K562 (cell line): ENCODE measurements around the gene MRPL2. TPM values are rescaled to one million over a fixed set of nuclear protein-coding genes. Genes with fewer than 3 reads are reported as not detected.
A peak's percentile ranks its signal among the peaks of the same experiment; 100 is the strongest.

Source experiments
- ARID4B ChIP-seq: sonication (generic); formaldehyde crosslinking; IDR thresholded peaks from 2 replicates; pipeline ENCODE4 v1.8.0; 2022; ENCODE audit warnings: mild to moderate bottlenecking, missing genetic modification reagents
- CREB5 ChIP-seq: fragments of 250-450 bp; sonication (Bioruptor Pico); IDR thresholded peaks from 2 replicates; pipeline ENCODE4 v1.5.0; 2020; ENCODE audit warnings: mild to moderate bottlenecking
- NBN ChIP-seq: fragments of 450-650 bp; IDR thresholded peaks from 2 replicates; pipeline ENCODE4 v1.6.1; 2016; ENCODE audit warnings: low read depth, mild to moderate bottlenecking
- SAP30 ChIP-seq: fragments of 200-600 bp; sonication (generic); IDR thresholded peaks from 2 replicates; pipeline ENCODE4 v1.6.1; 2012; ENCODE audit warnings: borderline replicate concordance, low read depth, mild to moderate bottlenecking, moderate library complexity, low read length, control low read depth, inconsistent platforms; ENCODE audit not compliant: insufficient read depth, poor library complexity, severe bottlenecking
- THRA ChIP-seq: fragments of 450-650 bp; IDR thresholded peaks from 2 replicates; pipeline ENCODE4 v1.6.1; 2017; ENCODE audit warnings: mild to moderate bottlenecking, moderate library complexity
- ZBTB9 ChIP-seq: fragments of 450-650 bp; formaldehyde crosslinking; IDR thresholded peaks from 2 replicates; pipeline ENCODE4 v1.4.0; 2020; ENCODE audit warnings: mild to moderate bottlenecking, moderate library complexity
- ZNF407 ChIP-seq: fragments of 450-650 bp; IDR thresholded peaks from 2 replicates; pipeline ENCODE4 v1.6.1; 2016; ENCODE audit warnings: low read depth
- polyA plus RNA-seq, 8 experiments: library from polyadenylated mRNA; depleted of rRNA in 4 of 8; stranded (reverse) in 5 of 8; unstranded in 3 of 8; fragments of >200 nt; fragmentation: Nextera tagmentation in 2 of 8; fragmentation: Illumina TruSeq in 1 of 8; extraction: Ambion mirVana in 2 of 8; extraction: Trizol in 1 of 8; gene quantifications; 2 replicates each; pipeline versions ENCODE4 v1.2.1 to v1.2.3, GENCODE V29; 2011 to 2014; ENCODE audit warnings: inconsistent platforms in 1 of 8, missing spikeins in 1 of 8
- total RNA-seq, 7 experiments: library from RNA; depleted of rRNA in 6 of 7; stranded (reverse); fragments of >200 nt in 6 of 7; fragmentation: Illumina TruSeq in 2 of 7; extraction: Trizol in 2 of 7; gene quantifications; 2 replicates each; pipeline versions ENCODE4 v1.2.1 to v1.2.3, GENCODE V29; 2011 to 2021; ENCODE audit warnings: low replicate concordance in 1 of 7

The MRPL2 gene
- total and polyA plus RNA-seq, 9 of the 15 experiments (the other 6 are each of a cell fraction or from before 2014, with no cell fraction given) = 63.1 to 262 (median 121) TPM

GRCh38 chr6:43021270-43022047, 37.8 kb downstream of the MRPL2 start, which contains the start of gene RRP36 (continued):
- TF ChIP-seq THRA (no peak), NBN (no peak), ARID4B (no peak), ZNF407 (no peak), CREB5 (CRISPR knock-in tag) (no peak), ZBTB9 (CRISPR knock-in tag) (no peak), SAP30 (peak; percentile 82)
